ENCODE measurements around the gene C2orf68. TPM values are rescaled to one million over a fixed set of nuclear protein-coding genes. Genes with fewer than 3 reads are reported as not detected.

C2orf68 gene
- total and polyA plus RNA-seq, 2 of the 13 experiments (the other 11 are each of a cell fraction or from before 2014, with no cell fraction given): 47.1 to 77.4 TPM

DNA sequence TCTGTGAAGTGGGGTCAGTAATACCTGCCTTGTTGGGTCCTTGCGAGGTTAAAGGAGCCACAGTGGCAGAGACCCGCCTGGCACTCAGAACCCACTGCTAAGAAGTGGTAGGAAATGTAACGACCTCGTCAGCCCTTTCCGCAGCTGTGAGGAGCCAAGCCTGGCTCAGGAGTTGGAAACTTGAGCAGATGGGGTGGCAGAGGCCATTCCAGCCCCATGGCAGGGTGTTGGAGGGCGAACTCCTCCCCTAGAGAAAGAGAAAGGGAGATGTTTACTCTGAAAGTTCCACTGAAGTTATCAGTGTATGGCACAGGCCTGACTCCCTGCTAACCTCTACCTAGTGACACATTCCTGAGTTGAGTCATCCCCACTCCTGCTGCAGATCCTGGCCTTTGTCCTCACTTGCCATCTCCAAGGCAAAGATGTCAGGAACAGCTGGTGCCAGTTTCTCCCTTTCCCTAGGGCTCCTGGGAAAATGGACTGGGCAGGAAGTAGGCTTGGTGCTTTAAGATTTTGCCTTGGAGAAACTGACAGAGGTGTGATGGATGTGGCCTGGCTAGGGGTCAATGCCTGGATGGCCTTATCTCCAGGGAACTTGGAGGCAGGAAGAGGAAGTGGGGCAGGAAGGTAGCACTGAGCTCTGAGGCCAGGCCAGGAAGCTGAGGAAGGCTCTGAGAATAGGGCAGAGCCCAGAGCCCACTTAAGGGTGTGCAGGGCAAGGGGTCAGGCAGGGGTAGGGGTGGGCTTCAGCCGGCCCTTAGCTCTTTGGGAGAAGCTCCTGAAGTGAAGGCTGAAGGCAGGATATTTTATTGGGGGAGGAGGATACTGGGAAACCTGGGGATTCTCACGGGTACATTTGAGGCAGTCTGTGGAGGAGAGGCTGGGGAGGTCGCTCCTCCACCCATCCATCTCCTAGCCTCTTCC lies 26.7 kb downstream of the C2orf68 start (continued):
- TF ChIP-seq, protein P1, sequence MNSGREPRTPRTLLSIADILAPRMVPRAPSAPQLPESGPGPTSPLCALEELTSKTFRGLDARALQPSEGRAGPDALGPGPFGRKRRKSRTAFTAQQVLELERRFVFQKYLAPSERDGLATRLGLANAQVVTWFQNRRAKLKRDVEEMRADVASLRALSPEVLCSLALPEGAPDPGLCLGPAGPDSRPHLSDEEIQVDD (CRISPR knock-in tag; IDR thresholded peaks at IDR 0.05; ENCODE audit: borderline replicate concordance): no peak
- TF ChIP-seq DMAP1 (CRISPR knock-in tag; IDR thresholded peaks at IDR 0.05) (peak; percentile 72; the same call in 1 of the 2 replicates), ZKSCAN1 (IDR thresholded peaks at IDR 0.05; ENCODE audit: low read length) (0 out of 2 replicates have a peak, but pooled peaks have one; percentile 13), ZMAT3 (CRISPR knock-in tag; conservative IDR thresholded peaks at IDR 0.05) (peak; percentile 57; the same call in 1 of the 2 replicates), NR1H2 (CRISPR knock-in tag; IDR thresholded peaks at IDR 0.05; ENCODE audit: borderline replicate concordance, low read depth) (no peak), ZFP36 (IDR thresholded peaks at IDR 0.05; ENCODE audit: borderline replicate concordance, low read depth, low read length, partially characterized antibody) (peak; percentile 3), ZFP91 (CRISPR knock-in tag; IDR thresholded peaks at IDR 0.05; ENCODE audit: borderline replicate concordance) (peak; percentile 89), CAMTA2 (CRISPR knock-in tag; IDR thresholded peaks at IDR 0.05; ENCODE audit: borderline replicate concordance) (no peak), STAG1 (CRISPR knock-in tag; IDR thresholded peaks at IDR 0.05) (peak; percentile 1; the same call in 1 of the 2 replicates), ZNF329 (CRISPR knock-in tag; IDR thresholded peaks at IDR 0.05; ENCODE audit: low read depth) (no peak)
- TF ChIP-seq, protein P2, sequence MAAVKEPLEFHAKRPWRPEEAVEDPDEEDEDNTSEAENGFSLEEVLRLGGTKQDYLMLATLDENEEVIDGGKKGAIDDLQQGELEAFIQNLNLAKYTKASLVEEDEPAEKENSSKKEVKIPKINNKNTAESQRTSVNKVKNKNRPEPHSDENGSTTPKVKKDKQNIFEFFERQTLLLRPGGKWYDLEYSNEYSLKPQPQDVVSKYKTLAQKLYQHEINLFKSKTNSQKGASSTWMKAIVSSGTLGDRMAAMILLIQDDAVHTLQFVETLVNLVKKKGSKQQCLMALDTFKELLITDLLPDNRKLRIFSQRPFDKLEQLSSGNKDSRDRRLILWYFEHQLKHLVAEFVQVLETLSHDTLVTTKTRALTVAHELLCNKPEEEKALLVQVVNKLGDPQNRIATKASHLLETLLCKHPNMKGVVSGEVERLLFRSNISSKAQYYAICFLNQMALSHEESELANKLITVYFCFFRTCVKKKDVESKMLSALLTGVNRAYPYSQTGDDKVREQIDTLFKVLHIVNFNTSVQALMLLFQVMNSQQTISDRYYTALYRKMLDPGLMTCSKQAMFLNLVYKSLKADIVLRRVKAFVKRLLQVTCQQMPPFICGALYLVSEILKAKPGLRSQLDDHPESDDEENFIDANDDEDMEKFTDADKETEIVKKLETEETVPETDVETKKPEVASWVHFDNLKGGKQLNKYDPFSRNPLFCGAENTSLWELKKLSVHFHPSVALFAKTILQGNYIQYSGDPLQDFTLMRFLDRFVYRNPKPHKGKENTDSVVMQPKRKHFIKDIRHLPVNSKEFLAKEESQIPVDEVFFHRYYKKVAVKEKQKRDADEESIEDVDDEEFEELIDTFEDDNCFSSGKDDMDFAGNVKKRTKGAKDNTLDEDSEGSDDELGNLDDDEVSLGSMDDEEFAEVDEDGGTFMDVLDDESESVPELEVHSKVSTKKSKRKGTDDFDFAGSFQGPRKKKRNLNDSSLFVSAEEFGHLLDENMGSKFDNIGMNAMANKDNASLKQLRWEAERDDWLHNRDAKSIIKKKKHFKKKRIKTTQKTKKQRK (IDR thresholded peaks at IDR 0.05; ENCODE audit: low read length): no peak
- TF ChIP-seq, protein P3, sequence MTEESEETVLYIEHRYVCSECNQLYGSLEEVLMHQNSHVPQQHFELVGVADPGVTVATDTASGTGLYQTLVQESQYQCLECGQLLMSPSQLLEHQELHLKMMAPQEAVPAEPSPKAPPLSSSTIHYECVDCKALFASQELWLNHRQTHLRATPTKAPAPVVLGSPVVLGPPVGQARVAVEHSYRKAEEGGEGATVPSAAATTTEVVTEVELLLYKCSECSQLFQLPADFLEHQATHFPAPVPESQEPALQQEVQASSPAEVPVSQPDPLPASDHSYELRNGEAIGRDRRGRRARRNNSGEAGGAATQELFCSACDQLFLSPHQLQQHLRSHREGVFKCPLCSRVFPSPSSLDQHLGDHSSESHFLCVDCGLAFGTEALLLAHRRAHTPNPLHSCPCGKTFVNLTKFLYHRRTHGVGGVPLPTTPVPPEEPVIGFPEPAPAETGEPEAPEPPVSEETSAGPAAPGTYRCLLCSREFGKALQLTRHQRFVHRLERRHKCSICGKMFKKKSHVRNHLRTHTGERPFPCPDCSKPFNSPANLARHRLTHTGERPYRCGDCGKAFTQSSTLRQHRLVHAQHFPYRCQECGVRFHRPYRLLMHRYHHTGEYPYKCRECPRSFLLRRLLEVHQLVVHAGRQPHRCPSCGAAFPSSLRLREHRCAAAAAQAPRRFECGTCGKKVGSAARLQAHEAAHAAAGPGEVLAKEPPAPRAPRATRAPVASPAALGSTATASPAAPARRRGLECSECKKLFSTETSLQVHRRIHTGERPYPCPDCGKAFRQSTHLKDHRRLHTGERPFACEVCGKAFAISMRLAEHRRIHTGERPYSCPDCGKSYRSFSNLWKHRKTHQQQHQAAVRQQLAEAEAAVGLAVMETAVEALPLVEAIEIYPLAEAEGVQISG (CRISPR knock-in tag; IDR thresholded peaks at IDR 0.05): 0 out of 2 replicates have a peak, but pooled peaks have one; percentile 8
- TF ChIP-seq, protein P4, sequence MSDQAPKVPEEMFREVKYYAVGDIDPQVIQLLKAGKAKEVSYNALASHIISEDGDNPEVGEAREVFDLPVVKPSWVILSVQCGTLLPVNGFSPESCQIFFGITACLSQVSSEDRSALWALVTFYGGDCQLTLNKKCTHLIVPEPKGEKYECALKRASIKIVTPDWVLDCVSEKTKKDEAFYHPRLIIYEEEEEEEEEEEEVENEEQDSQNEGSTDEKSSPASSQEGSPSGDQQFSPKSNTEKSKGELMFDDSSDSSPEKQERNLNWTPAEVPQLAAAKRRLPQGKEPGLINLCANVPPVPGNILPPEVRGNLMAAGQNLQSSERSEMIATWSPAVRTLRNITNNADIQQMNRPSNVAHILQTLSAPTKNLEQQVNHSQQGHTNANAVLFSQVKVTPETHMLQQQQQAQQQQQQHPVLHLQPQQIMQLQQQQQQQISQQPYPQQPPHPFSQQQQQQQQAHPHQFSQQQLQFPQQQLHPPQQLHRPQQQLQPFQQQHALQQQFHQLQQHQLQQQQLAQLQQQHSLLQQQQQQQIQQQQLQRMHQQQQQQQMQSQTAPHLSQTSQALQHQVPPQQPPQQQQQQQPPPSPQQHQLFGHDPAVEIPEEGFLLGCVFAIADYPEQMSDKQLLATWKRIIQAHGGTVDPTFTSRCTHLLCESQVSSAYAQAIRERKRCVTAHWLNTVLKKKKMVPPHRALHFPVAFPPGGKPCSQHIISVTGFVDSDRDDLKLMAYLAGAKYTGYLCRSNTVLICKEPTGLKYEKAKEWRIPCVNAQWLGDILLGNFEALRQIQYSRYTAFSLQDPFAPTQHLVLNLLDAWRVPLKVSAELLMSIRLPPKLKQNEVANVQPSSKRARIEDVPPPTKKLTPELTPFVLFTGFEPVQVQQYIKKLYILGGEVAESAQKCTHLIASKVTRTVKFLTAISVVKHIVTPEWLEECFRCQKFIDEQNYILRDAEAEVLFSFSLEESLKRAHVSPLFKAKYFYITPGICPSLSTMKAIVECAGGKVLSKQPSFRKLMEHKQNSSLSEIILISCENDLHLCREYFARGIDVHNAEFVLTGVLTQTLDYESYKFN (CRISPR knock-in tag; conservative IDR thresholded peaks at IDR 0.05): peak; percentile 82
